NCI-H187 (cell line): ENCODE data around the gene CNTRL.

Experiments used
- DNase-seq, 2 experiments: peaks; one replicate each; lab custom pipeline; 2025; lab: John Stamatoyannopoulos, UW

CNTRL gene

DNA sequence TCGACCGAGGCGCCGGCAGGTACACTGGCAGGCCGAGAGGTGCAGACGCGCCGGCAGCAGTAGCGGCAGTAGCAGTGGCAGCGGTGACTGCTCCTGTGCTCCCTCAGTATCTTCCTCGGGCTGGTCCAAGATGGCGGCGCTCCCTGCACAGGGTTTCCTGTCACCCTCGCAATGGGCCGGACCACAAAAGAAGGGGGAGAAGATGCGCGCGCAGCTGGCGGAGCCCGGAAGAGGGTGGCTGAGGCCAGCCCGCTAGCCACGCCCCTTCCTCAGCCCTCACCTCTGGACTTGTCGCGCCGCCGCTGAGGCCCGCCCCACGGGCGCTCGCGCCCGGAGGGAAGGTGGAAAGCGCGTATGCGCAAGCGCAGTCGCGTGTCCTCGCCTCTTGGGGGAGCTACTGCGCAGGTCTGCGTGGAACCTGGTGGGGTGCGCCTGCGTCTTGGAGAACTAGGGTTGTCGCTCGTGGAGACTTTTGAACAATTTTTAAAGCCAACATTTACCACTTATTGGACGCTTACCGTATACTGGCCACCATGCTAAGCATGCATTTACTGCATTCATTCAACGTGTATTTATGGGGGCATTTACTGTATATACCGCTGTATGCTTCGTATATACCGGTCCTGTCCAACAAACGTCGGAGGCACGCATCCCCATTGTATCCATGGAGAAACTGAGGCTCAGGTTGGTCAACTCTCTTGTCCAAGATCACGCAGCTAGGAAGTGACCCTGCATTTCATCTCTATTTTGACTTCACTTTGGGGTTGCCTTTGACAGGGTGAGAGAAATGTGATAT lies 127.2 kb downstream of the CNTRL start, which contains the start of gene RAB14:
Gene RAB14 (minus strand): TSS at position 132 of the 796 bp plus-strand sequence. CDS start 8,457 bp downstream, outside the sequence.
- DNase-seq: peak; percentile 85 to 97

DNA sequence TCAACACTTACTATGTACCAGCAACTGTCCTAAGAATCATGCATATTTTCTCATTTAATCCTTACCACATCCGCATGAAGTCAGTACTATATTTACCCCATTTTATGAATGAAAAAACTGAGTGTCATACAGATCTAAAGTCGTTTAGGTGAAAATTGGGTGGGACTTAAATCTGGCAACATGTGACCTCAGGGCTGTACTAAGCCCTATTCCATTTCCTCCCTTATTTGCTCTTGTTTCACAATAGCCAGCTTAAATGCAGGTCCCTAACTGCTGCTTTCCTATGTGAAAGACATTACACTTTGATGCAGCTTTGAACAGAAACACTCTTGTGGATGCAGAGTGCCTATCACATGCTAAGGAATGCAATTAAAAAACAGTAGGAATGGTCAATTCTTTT lies 129.4 kb downstream of the CNTRL start:
- no peak for DNase-seq

DNA sequence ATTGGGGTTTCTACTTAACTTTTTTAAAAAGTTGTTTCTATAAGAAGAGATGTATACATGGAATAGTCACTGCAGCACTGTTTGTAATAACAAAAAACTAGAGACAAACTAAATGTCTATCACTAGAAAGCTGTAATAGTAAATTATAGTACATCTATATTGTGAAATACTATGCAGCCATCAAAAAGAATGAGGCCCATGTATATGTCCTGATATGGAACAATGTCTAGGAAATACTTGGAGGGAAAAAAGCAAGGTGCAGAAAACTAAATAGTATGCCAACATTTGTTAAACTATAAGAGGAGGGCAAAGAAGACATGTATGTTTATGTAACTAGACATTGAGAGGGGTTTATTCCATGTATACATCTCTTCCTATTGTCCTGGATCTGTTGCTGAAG lies 129.9 kb downstream of the CNTRL start:
- no peak for DNase-seq

DNA sequence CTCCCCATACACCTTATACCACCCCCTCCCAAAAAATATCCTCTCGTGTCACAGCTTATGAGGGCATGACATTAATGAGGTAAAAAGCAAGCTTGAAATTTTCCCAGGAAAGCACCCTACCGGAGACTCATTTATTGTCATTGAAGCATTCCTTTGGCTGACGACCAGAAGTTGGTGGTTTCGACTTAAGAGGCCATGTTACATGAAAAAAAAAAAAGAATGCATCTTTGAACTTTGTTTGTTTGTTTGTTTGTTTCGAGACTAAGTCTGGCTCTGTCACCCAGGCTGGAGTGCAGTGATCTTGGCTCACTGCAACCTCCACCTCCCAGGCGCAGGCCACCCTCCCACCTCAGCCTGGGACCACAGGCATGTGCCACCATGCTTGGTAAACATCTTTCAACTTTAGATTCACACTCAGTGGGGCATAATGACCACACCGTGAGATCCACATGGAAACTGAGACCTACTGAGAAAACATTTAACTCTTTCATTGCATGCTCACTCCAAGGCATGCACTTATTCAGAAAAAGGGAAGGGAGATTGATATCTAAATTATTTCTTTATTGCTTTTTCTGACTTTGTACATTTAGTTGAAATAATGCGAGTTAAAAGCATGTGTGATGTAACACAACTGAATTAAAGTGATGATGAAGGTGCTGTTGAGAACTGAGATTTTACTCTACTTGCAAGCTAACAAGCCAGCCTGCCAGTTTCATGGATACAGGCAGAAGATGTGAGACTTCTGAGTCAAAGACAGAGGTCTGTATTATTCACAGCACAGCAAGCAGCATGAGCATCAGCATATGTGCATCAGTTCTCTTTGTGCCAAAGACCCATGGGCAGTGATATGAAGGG lies 132.0 kb downstream of the CNTRL start:
- no peak for DNase-seq

DNA sequence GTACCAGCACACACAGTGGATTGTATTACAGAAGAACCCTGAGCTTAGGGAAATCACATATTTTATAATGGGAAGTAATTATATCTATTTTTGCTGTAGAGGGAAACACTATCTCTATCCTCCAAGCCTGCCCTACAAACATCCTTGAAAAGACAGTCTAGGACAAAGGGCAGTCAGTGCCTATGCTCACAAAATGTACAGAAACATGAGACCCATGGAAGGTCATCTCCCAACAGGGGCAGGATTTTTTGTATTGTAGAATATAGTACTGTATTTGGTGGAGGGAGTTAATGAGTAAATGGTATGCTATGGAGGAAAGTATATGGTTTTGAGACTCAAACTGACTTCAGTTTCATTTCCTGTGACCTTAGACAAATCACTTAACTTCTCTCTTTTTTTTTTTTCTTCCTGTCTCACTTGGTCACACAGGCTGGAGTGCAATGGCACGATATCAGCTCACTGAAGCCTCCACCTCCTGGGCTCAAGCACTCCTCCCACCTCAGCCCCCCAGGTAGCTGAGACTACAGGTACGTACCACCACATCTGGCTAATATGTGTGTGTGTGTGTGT lies 132.7 kb downstream of the CNTRL start:
- DNase-seq: no peak

DNA sequence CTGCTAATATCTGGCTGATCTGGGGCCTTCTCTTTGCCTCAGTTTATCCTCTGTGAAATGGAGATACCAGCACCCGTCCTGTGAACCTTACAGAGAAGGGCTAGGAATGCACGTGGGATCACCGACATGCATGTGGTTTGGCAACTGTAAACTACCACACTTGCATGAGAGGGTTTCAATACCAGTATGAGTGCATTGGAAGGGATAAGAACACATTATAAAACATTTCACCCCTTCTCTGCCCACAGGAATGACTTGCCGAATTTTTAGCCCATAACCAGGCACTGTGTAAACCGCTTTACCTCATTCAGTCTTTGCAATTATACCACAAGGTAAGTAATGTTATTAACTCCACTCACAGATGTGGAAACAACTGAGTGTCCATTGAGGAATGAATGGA lies 135.8 kb downstream of the CNTRL start:
- no peak for DNase-seq

DNA sequence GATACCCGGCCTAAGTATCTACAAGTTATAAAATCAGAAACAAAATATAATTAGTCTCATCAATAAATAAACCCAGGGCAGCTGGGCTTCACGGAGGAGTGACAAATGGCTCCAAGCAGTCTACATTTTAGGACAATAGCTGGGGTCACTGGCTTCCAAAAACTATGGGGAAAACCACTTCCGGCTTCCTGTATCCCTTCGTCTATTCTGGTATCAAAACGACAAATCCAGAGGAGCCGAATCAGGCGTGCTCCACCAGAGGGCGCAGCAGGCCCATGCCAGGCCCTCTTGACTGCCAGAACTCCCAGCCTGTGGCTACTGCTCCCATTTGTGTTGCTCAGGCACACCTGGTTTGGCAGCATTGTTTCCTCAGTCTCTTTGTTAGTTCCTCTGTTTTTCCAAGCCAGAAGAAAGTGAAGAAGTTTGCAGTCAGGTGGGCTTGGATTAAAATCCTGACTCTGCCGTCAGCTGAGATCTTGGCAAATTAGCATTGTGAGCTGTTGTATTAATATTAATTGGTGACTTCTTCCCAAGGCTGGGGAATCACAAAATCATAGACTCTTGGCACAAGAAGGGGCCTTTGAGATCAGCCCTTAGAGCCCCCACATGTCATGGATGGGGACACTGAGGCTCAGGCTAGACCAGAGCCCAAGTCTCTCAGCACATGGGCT lies 138.5 kb downstream of the CNTRL start:
- DNase-seq: peak; percentile 19 to 25

DNA sequence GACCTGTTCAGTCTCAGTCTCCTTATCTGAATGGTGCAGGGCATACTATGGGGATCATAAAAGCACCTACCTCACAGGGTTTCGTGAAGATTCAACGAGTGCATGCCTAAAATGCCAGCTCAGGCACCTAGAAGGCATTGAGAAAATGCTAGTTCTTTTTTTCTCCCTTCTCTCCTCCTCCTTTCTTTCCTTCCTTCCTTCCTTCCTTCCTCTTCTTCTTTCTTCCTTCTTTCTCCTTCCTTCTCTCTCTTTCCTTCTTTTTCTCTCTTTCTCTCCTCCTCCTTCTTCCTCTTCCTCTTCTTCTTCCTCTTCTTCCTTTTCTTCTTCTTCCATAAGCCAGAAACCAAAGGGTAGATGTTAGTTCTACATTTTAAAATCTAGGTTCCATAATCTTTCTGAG lies 139.2 kb downstream of the CNTRL start:
- no peak for DNase-seq

DNA sequence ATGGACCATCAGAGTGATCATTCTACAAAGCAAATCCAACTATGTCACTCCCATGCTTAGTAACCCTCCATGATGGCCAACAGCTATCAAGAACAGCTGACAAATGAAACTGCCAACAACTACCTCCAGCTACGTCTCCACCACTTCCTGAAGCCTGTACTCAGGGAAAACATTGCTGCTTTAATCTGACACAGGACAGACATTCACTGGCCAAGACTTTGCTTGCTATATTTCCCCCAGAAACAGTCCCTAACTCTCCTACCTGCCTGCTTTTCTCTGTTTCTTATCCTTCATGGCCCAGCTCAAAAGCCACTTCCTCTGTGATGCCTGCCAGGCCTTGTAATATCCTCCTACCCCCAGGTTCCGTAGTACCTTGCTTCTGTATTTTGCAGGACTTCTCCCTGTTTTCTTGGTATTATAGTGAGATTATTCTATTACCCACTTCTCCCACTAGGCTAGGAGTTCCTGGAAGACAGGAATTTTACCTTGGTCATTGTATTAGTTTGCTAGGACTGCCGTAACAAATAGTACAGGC lies 141.6 kb downstream of the CNTRL start:
- no peak for DNase-seq

DNA sequence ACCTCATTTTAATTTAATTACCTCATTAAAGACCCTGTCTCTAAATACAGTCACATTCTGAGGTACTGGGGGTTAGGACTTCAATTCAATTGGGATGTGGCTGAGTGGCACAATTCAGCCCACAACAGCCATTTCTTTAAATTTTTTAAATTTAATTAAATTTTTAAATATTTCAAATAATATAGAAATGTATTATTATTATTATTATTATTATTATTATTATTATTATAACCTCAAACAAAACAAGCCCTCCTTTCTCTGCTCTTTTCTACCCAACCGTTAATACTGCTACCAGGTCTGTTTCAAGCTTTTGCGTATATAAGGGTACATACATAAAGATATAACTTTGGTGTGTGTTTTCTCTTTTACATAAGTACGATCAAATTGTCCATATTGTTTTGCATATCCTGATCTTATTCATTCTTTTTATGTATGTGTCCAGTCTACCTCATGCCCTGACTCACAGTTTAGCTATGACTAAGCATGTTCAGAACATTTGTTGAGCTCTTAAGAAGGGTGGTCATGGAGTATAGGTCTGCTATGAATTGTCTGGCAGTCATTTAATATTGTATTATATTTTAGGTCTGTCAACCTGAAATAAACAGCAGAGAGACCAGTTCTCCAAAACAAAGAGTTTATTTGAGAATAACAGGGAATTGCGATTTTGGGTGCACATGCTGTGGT lies 143.0 kb downstream of the CNTRL start:
- DNase-seq: no peak

DNA sequence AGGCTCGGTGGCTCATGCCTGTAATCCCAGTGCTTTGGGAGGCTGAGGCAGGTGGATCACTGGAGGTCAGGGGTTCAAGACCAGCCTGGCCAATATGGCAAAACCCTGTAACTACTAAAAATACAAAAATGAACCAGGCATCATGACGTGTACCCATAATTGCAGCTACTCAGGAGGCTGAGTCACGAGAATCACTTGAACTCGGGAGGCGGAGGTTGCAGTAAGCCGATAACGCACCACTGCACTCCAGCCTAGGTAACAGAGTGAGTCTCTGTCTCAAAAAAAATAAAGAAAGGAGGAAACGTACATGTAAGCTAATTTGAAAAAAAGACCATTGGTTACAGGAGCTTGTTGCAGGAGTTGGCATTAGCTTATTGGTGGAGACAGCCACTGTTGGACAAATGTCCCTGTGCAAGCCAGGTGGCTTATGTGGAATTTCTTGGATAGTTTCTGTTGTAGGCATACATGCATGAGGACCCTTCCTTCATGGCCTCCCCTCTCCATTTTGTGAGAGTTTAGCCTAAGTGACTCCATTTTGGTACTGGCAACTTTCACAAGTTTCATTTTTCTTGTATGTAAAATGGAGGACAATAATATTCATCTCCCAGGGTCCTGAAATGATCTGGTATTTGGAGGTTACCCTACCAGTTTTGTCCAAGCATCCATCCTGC lies 143.7 kb downstream of the CNTRL start:
- DNase-seq: no peak

DNA sequence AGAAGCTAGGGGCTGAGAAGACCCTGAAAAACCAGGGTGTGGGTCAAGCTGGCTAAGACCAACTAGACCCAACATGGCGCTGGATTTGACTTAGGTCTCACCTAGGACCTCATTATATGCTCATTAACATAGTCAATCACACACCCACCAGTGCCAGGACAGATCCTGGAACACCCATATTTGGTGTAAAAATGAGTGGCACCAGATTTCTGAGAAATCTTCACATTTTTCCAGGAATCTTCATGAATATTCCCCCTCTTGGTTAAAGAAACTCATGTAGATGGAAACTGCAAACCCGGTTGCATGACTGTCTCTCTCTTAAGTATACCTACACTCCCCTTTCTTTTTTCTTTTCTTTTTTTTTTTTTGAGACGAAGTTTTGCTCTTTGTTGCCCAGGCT lies 144.8 kb downstream of the CNTRL start:
- DNase-seq: no peak

DNA sequence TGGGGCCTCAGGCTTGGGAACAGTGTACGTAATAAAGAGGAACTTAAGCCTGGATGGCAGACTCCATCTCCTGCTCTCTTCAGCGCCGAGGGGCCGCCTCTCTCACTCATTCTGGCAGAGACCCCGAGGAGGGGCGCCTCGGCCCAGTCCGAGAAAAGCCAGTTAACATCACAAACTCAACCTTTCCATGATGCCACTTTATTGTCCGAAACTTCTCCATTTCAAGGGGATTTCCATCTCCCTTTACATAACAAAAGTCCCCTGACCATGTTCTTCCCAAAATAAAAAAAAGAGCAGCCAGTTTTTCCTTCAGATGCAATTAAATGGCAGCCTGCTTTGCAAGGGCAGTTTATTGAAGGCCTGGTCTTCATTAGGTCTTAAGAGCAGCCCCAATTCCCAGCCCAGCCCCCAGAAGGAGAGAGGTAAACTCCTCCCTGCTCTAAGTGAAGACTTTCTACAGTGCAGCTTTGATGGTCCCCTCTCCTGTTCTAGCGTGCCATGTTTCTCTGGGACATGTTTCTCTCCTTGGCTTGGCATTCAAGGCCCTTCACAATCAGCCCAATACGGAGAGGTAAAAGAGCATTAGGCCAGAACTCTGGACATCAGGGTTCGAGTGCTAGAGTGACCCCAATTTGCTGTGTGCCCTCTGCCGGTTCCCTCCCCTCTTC lies 146.4 kb downstream of the CNTRL start:
- DNase-seq: no peak

DNA sequence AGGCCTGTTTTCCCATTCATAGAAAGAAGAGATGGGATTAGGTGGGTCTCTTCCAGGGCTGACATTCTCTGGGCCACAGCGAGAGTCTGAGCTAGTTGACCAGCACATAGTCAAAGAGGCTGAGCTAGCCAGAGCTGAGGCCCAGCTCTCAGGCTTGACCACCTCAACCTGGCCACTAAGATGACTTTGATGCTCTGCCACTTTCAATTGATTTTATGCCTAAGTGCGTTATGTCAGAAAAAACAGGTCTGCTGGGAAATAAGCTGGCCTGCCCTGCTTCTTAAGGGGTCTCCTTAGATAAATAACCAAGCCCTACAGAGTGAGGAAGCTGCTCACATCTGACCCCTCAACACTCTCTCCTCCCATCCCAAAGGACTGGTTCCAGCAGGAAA lies 146.9 kb downstream of the CNTRL start:
- DNase-seq: no peak

DNA sequence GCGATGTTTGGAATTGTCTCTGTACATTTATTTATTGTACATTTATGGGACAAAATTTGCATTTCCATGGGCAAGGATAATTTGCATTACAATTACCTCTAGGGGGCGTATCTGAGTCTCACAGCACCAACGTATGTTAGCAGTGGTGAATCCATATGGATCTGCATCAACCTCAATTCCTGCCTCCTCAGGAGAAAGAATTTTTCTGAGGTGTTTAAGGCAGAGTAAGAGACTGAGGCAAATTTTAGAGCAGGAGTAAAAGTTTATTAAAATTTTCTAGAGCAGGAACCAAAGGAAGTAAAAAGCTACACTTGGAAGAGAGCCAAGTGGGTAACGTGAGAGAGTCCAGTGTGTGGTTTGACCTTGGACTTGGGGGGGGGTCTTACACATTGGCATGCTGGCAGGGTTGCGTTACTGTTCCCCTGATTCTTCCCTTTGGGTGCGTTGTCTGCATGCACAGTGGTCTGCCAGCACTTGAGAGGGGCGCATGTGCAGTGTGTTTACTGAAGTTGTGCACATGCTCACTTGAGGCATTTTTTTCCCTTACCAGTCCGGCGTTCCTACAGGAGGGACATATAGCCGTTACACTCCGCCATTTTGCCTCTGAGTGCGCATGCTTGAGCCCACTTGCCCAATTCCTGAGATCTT lies 147.9 kb downstream of the CNTRL start:
- DNase-seq: no peak

DNA sequence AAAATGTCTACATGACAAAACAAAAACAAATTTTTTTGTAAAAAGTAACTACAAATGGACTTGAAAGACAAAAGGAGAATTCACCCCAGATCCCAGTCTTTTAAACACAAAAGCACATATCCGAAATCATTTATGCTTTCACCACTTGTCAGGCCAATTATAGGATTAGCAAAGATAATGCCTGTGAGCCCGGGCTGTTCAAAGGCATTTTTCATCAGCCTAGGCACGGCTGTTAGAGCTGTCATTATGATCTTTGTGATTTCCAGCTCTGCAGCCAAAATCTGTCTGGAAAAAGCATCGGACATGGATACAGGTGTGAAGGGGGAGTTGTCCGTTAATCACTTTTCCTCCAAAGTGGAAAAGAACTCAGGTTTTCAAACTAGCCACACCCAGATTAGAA lies 150.5 kb downstream of the CNTRL start:
- DNase-seq: no peak

DNA sequence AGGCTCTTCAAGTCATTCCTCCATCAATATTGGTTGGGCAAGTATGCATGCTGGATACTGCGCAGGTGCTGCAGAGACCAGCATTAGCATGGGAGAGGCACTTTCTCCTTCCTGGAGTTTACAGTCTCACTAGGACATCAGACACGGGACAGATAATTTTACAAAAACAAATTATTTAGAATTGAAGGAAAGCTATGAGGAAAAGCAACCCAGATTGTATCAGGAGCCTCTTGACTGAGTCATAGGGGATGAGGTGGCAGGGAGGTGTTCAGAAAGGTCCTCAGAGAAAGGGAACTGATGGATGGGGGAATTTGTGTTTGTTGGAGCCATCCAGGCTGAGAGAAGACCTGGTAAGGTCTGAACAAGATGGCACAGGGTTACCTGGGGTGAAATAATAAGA lies 151.4 kb downstream of the CNTRL start:
- no peak for DNase-seq
